Fibroblast of skin of scalp (primary cell): ENCODE measurements around the gene SPOCK2.

Source experiments
- DNase-seq: peaks from one replicate; pipeline ENCODE4 v3.0.0-alpha.2; 2013

SPOCK2 gene

GRCh38 chr10:72069751-72070526, 18.4 kb downstream of the SPOCK2 start:
- DNase-seq, result no peak

DNA sequence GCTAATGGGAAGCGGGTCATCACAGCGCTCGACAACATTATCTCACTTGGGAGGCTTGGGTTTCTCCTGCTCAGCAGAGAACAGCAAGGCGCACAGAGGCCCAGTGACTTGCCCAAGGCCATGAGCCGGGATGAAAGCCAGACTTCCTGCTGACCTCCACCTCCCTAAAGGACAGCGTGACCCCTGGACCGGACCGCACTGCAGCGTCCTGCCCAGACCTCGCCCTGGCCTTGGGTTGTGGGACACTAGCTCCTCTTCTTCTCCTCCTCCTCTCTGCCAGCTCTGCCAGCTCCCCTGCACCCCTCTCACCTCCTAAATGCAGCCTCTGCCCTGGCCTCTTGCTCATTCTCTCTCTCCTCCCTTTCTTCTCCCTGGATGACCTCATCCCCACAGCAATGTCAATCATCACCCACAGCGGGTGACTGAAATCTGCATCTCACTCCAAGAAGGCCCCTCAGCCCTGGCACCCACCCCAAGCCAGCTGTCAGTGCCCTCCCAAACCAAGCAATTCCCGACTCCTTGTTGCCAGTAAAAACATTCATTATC, 19.4 kb downstream of the SPOCK2 start:
- no peak for DNase-seq

DNA sequence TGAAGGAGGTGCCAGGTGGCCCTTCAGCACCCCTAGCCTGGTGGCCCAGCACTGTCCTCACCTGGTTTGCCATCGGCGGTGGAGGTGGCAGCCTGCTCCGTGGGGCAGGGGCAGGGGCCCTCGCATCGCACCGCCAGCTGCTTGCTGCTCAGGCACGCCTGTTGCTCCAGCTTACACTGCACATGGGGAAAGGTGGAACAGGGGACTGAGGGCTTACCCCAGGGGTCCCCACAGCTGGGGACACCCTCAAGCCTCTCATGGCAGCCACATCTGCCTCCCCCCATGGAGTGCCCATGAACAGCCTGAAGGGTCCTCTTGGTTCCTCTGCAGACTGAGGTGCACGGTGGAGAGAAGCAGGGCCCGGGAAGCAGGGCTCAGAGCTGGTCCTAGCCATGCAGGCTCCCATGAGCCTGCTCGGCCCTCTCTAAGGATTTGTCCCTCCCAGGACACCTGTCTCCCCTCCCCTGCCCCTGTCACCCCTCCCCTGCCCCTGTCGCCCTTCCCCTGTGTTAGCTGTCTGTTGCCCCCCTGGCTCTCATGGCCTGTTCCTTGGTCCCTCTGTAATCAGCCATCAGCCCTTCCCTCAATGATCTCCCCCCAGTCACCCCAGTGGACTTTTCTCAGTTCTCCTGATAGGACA, 20.1 kb downstream of the SPOCK2 start:
- no peak for DNase-seq

DNA sequence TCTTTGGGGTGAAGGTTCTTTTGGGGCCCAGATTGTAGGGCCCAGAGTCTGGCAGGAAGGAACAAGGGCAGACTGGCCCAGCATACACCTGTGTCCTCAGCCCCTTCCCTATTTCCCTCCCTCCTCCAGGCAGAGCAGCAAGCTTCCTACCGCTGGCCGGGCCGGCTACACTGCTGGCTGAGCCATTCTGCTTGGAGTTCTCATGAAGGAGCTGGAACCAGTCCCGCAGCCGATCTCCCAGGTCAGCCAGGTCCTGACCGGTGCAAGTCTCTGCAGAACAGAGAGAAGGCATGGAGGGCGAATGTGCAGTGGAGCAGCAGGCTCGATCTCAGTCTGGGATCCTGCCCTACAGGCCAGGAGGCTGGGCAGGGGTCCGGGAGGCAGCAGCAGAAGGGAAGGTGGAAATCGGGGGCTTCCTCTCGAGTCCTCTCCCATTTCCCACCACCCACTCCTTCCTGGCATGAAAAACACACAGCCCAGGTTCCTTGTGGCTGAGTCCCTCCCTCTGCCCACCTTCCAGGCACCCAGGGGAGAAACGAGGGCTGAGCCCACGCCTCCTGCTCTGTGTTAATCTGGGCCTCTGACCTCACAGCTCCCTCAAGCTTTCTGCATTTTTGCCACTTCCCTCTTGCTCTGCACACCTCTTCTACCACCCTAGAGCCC, 20.8 kb downstream of the SPOCK2 start:
- DNase-seq, result no peak

- no peak for DNase-seq
Observed at GRCh38 chr10:72066318-72067284, 21.8 kb downstream of the SPOCK2 start.

DNA sequence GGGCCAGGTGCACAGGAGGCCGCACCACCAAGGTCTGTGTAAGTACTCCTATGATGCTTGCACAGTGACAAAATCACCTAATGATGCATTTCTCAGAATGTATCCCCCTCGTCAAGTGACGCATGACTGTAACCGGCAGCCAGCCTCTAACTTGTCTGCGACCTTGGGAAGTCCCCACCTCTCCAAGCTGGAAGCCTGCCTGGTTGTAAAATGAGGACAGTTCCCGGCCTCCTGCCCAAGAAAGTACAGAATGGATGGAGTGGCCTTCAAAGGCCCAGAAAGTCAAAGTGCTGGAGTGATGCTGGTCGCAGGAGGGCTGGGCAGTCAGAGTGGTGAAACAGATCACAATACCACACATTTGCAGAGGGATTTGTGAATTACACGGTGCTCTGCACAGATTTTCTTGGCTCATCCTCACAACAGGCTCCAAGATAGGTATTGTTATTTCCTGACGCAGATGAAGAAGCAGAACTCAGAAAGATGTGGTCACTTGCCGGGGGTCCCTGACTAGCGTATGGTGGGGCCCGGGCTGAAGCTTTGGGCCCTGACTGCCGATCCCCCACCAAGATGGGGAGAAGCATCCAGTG, 22.8 kb downstream of the SPOCK2 start:
- DNase-seq, result no peak

GRCh38 chr10:72063703-72064391, 24.5 kb downstream of the SPOCK2 start:
- DNase-seq, result no peak

GRCh38 chr10:72062832-72063702, 25.3 kb downstream of the SPOCK2 start:
- no peak for DNase-seq

DNA sequence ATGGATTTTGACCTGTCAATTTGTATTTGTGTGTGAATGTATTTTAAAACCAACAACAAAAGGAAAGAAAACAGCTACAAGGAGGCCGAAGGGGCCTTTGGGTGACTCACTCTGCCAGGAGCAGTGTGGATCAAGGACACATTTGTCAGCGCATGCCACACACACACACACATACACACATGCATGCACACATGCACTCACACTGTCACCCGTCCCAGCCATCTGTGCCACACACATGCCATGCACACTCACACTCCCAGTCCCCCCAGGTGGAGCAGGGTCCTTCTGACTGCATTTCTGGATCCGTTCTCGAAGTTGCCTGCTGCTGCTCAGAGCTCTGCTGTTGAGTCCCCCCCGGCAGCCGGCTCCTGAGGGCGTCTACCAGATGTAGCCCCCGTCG, 26.0 kb downstream of the SPOCK2 start:
- DNase-seq, result peak; percentile 36

DNA sequence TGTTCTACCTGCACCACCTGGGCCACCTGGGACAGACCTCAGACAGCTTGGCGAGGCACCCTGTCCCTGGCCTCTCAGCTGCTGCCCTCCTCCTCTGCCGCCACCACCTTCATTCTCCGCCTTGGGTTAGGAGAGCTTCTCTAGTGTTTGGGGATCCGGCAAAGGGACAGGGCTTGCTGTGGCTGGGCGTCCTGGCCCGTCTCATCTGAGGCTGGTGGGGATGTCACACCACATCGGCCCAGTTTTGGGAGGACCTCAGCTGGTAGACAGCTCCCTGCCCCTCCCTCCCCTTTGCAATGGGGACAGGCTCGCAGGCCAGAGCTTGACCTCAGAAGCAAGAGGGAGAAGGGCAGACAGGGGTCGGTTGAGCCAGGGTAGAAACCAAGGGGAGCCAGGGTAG, 26.4 kb downstream of the SPOCK2 start:
- no peak for DNase-seq

GRCh38 chr10:72061491-72061890, 26.9 kb downstream of the SPOCK2 start:
- no peak for DNase-seq

GRCh38 chr10:72059843-72060822, 28.2 kb downstream of the SPOCK2 start:
- no peak for DNase-seq

DNA sequence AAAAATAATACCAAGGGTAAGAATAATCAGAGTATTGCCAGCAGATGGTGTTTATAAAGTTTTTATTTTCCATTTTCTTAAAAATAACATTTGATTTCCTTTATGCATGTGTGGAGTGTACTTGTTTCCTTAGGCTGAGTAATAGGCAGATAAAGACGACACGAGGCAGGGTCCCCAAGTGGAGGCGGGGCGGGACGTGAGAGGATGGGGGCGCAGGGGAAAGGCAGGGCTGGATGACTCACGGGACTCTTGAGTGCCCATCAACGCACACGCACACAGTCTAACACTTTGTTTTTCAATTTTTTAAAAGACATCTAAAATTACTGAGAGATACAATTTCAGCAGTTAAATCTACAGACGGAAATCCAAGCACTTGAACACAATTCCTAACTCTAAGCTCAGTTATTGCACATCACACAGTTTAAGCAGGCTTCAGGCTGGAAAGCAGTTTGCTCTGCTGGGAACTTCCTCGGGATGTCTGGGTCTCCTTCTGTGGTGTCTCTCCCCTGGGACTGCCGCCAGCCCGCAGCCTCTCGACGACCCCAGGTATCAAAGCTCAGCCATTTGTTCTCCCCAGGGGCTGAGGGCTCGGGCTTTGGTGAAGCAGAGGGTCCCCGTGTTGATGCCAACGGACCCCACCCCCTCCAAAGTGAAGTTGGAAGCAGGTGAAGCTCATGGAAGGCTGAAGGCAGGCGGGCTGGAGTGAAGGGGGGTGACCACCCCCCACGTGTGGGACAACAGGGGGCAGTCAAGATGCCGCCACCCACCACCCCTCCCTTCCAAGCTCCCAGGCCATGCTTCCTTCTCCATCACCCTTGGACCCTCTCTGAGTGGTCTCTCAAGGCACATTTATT, 29.1 kb downstream of the SPOCK2 start:
- no peak for DNase-seq

- no peak for DNase-seq
Observed at GRCh38 chr10:72058347-72058898, 29.9 kb downstream of the SPOCK2 start.

- no peak for DNase-seq
Observed at GRCh38 chr10:72056932-72057751, 31.2 kb downstream of the SPOCK2 start.

- no peak for DNase-seq
Observed at GRCh38 chr10:72056113-72056512, 32.2 kb downstream of the SPOCK2 start.

GRCh38 chr10:72053690-72054089, 34.7 kb downstream of the SPOCK2 start:
- DNase-seq, result no peak
